Glomerular visceral epithelial cell (primary cell): ENCODE results near the gene GDNF.
A peak's percentile ranks its signal among the peaks of the same experiment; 100 is the strongest.

Experiments used
- DNase-seq: peaks from one replicate; pipeline ENCODE4 v3.0.0-alpha.2; 2016; ENCODE audit errors: extremely low spot score

The GDNF gene

DNA sequence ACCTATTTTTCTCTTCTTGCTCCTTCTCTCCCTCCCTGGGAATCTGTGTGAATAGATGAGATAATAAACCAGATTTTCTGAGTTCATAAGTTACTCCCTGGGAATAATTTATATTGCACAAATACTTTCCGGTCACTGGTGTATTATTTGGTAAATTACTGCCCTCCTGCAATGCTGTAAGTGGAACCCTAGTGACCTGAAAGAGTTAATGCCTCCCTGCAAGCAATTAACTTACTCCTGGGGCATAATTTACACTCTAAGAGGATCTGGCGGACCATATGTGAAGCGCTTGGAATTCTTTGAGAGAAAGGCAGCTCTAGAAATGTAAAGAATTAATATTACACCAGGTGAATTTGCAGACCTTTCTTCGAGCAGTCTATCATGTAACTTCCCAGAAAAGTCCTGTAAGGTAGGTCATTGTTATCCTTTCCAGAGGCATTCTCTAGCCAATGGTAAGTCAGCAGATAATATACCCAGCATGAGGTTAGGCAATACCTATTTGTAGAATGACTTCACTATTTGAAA is 7.0 kb upstream of the GDNF start:
- DNase-seq, result no peak

DNA sequence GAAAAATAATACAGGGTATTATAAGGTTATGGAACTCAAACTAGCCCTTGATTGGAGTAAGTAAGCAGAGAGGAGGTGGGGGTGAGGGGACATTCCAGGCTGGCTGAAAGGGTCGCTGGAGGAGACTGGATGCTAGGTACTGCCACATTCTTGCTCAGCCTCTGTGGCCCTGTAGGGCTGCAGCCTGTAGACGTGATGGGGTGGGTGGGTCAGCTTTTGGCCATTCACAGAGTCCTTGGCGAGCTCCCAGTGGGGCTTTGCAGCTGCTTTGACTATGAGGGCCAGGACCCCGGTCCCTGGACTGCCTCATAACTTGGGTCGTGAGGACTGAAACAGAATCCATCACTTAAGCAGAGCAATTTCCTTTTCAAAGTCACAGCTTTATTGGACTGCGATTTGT is 4.2 kb upstream of the GDNF start:
- no peak for DNase-seq

- no peak for DNase-seq
These were observed 2.2 kb upstream of the GDNF start for GRCh38 chr5:37842048-37842447.

DNA sequence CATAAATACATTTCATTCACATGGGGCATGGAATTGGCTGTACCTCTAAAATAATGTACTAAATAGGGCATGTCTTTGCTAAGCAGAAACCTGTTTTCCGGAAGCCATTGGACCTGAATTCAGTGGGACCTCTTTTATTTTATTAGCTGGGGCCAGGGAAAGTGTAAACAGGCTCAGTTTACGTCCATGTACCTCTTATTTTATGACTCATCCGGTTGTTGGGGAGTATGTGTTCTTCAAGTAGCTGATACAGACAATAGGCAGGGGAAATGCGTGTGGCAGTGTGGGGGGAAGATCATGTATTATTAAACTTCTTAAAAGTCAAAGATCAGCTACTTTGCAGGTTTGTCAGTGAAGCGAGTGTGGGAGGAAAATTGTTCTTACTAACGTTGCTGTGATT is 1.4 kb upstream of the GDNF start:
- no peak for DNase-seq

- peak; percentile 92 for DNase-seq
These were observed 503 bp upstream of the GDNF start for GRCh38 chr5:37840053-37841034.

GRCh38 chr5:37838933-37839341 is 904 bp downstream of the GDNF start:
- peak; percentile 52 for DNase-seq

GRCh38 chr5:37838152-37838932 is 1.5 kb downstream of the GDNF start:
- peak; percentile 73 for DNase-seq

DNA sequence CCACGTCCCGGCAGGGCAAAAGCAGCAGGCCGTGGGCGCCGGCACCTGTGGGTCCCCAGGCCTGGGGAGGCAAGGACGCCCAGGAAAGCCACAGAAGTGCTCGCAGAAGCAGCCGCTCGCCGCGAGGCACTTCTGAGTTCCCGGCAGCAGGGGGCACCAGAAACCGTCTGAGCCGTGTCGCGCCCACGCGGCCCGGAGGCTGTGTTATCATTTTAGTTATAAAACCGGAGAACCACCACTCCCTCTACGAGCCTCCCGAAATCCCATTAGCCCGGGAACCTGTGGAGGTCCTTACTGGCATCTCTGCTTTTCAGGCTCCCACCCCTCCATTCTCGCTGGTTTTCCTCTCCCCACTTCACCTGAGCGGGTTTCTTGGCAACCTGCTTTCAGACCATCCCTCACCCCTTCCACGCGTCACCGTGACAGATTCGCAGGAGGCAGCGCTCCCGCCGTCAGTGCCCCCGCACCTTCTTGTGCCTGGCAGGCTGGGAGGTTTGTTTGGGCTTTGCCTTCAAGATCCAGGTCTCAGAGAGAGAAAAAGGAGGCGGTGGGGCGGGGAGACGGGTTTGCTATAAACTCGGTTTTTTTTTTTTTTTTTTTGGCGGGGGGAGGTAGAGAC is 2.3 kb downstream of the GDNF start:
- peak; percentile 87 for DNase-seq

DNA sequence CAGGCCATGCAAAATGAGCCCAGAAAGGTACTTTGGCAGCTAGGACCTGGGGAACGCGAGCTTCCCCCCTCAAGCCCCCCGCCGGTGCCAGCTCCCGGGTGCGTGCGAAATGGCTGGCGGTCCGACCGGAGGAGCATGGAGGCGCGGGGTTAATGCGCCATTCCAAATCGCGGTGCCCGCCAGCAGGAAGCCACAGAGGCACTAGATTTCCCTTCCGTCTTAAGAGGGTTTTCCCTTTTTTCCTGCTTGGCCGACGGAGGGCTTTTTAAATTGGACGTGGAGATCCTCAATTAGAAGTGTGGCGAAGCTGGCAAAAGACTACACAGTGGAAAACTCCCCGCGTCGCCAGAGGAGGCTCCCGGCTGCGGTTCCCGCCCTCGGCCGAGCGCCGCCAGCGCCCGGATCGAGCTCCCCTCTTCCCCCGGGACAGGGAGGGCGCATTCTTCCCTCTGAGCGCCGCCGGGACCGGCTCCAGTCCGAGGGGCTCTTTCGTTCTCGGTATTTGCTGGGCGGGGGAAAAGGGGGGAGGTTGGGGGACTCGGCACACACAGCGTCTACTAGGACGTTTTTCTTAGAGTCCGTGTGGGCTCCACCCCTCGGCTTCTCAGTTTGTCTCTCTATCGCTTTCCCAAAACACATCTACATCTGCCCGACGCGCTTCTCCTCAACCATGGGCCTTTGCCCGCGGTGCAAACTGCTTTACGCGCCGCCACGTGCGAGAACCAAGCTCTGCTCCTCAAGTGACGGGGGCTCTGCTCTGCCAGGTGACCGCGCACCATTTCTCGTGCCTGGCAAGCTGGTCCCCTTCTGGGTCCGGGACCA is 3.0 kb downstream of the GDNF start:
- peak; percentile 70 for DNase-seq

DNA sequence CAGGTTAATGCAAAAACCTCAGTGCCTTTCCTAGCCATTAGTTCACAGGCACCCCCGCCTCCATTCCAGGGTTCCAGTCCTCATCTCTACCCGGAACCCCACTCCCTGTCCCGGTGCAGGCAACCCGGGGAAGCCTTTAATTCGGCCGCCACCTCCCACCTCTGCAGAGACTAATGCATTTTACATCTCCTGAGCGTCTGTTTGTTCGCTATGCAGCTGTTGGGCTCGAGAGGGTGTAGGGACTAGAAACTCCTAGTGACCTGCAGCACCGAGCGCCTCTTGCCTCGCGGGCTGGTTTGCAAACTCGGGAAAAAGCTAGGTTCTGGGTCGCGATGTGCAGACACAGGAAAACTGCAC is 3.6 kb downstream of the GDNF start:
- peak; percentile 25 for DNase-seq

DNA sequence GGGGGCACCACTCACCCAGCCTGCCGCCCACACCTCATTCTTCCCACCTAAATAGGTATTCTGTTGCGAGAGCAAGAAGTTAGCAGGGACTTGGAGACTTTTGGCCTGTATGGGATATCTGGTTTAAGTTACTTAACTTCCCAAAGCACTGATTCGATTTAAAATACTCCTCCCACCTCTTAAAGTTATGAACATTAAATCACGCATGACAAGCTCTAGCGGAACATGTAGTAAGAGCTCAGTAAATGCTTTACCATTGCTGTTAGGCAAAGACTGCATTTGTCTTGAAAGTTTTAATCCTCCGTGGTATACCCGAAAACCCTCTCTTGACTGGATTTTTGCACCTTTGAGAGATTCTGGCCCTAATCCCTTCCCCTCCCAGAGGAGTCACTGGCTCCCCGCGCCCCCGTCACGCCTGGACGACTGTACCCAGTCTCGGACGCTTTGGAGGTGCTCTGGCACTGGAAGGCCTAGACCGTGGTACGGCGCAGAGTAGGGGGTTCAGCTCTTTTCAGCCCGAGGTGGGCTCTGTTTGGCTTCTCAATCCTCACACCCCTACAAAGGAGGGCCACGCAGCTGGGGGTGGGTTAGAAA is 4.4 kb downstream of the GDNF start:
- no peak for DNase-seq

DNA sequence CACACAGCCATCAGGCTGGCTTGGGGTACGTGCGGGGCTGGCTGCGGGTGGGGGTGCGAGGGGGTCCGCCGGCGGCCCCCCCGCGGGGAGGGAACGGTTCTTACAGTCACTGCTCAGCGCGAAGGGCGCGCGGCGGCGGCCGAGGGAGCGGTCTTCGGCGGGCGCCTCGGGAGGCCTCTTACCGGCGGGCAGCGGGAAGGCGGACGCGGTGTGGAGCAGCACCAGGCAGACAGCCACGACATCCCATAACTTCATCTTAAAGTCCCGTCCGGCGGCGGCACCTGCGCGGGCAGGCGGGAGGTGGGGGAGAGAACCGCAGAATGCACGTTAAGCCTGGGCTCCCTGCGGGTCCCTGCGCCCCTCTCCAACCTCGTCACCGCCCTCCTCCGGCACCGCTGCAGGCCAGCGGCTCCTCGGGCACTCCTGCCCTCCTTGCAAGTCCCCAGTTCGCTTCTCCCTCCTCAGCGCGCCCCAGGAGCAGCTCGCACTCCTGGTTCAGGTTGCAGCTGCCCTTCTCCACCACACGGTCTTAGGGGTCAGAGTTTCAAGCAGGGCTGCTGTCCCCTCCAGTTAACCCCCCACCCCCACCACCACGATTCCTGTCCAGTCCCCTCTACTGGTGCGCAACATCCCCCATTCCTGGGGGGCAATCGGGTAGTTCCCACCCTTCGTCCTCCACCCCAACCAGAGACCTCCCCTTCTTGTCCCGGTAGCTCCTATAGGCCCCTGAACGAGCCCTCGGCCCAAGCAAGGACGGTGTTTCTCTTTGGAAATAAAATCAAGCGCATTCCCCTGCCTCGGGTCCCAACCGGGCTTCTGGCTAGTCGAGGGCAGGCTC is 5.1 kb downstream of the GDNF start:
- DNase-seq, result no peak

- DNase-seq, result no peak
These were observed 5.9 kb downstream of the GDNF start for GRCh38 chr5:37833990-37834389.

GRCh38 chr5:37831821-37832534 is 7.9 kb downstream of the GDNF start:
- no peak for DNase-seq

DNA sequence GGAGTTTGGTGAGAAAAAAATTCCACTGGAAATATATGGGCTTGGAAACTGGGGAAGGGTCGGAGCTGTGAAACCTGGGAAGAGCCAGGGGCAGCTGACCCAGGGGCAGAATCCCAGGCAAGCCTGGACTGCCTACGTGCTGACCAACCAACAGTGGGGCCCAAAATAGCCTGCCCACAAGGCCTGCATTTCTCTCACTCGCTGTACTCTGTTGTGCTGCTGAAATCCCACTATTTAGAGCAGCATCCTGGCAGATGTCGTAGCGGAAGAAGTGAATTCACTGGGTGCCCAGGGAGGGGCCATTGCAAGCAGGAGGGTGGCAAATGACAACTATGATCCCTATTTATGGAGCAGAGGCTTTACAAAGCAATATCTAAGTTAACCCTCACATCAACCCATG is 9.5 kb downstream of the GDNF start:
- no peak for DNase-seq

DNA sequence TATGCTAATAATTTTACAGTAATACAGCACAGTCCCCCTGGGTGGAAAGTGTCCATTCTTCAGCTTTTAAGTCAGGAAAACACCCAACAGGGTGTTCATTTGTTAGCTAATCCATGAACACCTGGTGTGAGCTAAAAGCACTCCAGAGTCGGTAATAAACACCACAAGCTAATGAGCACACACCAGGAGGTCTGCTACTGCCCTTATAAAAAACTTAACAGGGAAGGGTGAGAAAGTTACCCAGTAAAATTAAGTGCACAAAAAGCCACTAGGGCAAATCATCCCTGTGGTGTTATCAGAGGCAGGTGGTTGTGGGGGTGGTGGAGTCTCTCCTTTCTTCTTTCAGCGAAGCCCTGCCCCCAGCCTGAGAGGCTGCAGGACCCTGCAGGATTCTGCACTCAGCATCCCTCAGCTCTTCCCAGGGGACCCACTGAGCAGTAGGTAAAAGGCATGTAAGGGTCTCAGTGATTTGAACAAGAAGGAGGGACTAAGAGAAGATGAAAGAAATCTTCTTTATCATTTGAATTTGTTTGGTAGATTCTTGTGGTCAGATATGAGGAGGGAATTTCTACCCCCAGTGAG is 14.4 kb downstream of the GDNF start:
- DNase-seq, result no peak

DNA sequence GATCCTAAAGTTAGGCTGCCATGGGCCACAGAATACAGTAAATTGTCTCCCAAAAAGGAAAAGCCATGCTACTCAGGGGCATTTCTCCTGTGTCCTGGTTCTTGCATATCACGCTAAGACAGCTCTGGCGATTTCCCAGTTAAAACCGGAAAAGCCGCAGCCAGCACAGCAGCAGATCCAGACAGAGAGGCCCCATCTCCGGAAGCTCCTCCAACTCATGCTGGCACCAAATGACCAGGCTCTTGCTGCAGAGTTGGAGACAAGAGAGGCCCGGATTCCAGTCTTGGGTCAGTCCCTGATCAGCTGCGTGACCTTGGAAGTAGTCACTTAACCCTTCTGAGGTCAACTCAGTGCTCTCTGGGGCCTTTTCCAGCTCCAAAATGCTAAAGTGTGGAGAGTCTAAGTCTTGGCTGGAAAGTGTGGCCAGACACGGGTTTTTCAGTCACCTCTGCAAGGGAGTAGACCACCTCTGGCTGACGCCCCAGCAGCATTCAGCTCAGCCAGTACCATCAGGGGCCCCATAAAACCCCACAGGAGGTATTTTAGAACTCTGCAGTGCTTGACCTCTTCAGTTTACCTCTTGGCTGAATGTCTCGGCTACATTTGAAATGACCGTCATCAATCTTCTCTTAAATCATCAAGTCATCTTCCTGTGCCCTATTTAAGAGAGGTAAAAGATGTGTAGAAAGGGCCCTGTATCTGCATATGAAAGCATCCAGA is 16.2 kb downstream of the GDNF start:
- no peak for DNase-seq

- DNase-seq, result no peak
These were observed 23.0 kb downstream of the GDNF start for GRCh38 chr5:37816883-37817282.
